ENCODE results near the gene NMU.
"Not testable (repeated sequence)": the region's sequence is repeated elsewhere in the genome, so short reads cannot be mapped to it uniquely, and the experiment has no call there.

NMU gene

GRCh38 chr4:55635741-55636655 lies at the start of gene NMU:
NMU (minus strand) TSS chr4:55636298; CDS start chr4:55636192, 106 bp downstream.
- peak; percentile 66 for DNase-seq

GRCh38 chr4:55684276-55684675 lies 48.2 kb upstream of the NMU start:
- no peak for DNase-seq

GRCh38 chr4:55682797-55683196 lies 46.7 kb upstream of the NMU start:
- not testable (repeated sequence) for DNase-seq

- no peak for DNase-seq
Observed at GRCh38 chr4:55682295-55682694, 46.2 kb upstream of the NMU start.

GRCh38 chr4:55681430-55681829 lies 45.3 kb upstream of the NMU start:
- DNase-seq: no peak

- no peak for DNase-seq
Observed at GRCh38 chr4:55675196-55675793, 39.2 kb upstream of the NMU start.

GRCh38 chr4:55673424-55673823 lies 37.3 kb upstream of the NMU start:
- no peak for DNase-seq

- DNase-seq: no peak
Observed at GRCh38 chr4:55671667-55672066, 35.6 kb upstream of the NMU start.

GRCh38 chr4:55670695-55671094 lies 34.6 kb upstream of the NMU start:
- no peak for DNase-seq

GRCh38 chr4:55668449-55668848 lies 32.4 kb upstream of the NMU start:
- no peak for DNase-seq

GRCh38 chr4:55666535-55666934 lies 30.4 kb upstream of the NMU start:
- no peak for DNase-seq

GRCh38 chr4:55663145-55663544 lies 27.0 kb upstream of the NMU start:
- no peak for DNase-seq

- DNase-seq: no peak
Observed at GRCh38 chr4:55661398-55662056, 25.4 kb upstream of the NMU start.

- DNase-seq: no peak
Observed at GRCh38 chr4:55658657-55659056, 22.6 kb upstream of the NMU start.

GRCh38 chr4:55654131-55654530 lies 18.0 kb upstream of the NMU start:
- DNase-seq: no peak

- DNase-seq: no peak
Observed at GRCh38 chr4:55650483-55650882, 14.4 kb upstream of the NMU start.

- DNase-seq: no peak
Observed at GRCh38 chr4:55637272-55637820, 1.2 kb upstream of the NMU start.

GRCh38 chr4:55636656-55636999 lies 530 bp upstream of the NMU start:
- DNase-seq: no peak

GRCh38 chr4:55635282-55635681 lies 816 bp downstream of the NMU start:
- DNase-seq: peak; percentile 3

GRCh38 chr4:55634417-55635128 lies 1.5 kb downstream of the NMU start:
- DNase-seq: no peak

- DNase-seq: no peak
Observed at GRCh38 chr4:55633903-55634302, 2.2 kb downstream of the NMU start.

GRCh38 chr4:55625835-55626234 lies 10.3 kb downstream of the NMU start:
- no peak for DNase-seq

- DNase-seq: not testable (repeated sequence)
Observed at GRCh38 chr4:55624063-55624462, 12.0 kb downstream of the NMU start.

All from stimulated activated CD4-positive, alpha-beta T cell treated with anti-CD3 and anti-CD28 coated beads, Interleukin-15, amount 100 ng/mL, for 24 hours (primary cell).